ENCODE results near the gene MAP4K1. TPM values are rescaled to one million over a fixed set of nuclear protein-coding genes. Genes with fewer than 3 reads are reported as not detected.

Gene MAP4K1
- total RNA-seq, 1 experiment from 2014 or later, result 2.3 TPM

- Histone ChIP-seq H3K79me2 (ENCODE audit: low read length) (no peaks in the 10 kb centered on the region), H3K9me3 (ENCODE audit: low read length) (no peaks in the 10 kb centered on the region), H3K27me3 (ENCODE audit: low read length) (no peaks in the 10 kb centered on the region), H2AFZ (ENCODE audit: low read length) (peak overlapping the region; percentile 62; the same call in 1 of the 2 replicates), H4K20me1 (ENCODE audit: low read length) (no peaks in the 10 kb centered on the region), H3K4me1 (ENCODE audit: insufficient read depth, low read length) (peaks cover 4% of the 10 kb centered on the region; the same call in 1 of the 2 replicates), H3F3A (ENCODE audit: low read length, unreplicated experiment) (no peaks in the 10 kb centered on the region), H3K27ac (ENCODE audit: low read length) (no peak overlapping the region), H3K9me2 (replicated peaks; ENCODE audit: low read length) (no peaks in the 10 kb centered on the region), H3K4me3 (ENCODE audit: low read length) (no peak overlapping the region; the same call in 1 of the 2 replicates), H3K36me3 (ENCODE audit: low read depth, low read length) (no peaks in the 10 kb centered on the region), H3K4me2 (ENCODE audit: low read length) (peak overlapping the region; percentile 80), H3K9ac (ENCODE audit: low read length) (no peak overlapping the region)
- intact Hi-C loops (cut with micrococcal nuclease), result loop anchor here (2.0 to 10.0 kb wide), 2 partner anchors 90 to 390 kb away; partner anchors contain the start of genes MRPS12 and SARS2
- no TSS peak for BruUV-seq (replicated peaks)
- DNase-seq (no peak), ATAC-seq (no peak)
- ChIA-PET CTCF (no interaction called here), POLR2A (ENCODE audit: unreplicated experiment) (no interaction called here)
- TF ChIP-seq CTCF (conservative IDR thresholded peaks at IDR 0.05; ENCODE audit: low read depth, low read length) (peak; percentile 5; the same call in 1 of the 2 replicates), EZH2phosphoT487 (IDR thresholded peaks at IDR 0.05; ENCODE audit: borderline replicate concordance, low read length) (no peak)
Measured at GRCh38 chr19:38544569-38545315, 73.0 kb downstream of the MAP4K1 start.

- H3K79me2 ChIP-seq (ENCODE audit: low read length), result no peaks in the 10 kb centered on the region
- peak overlapping the region; percentile 62 for H2AFZ ChIP-seq (ENCODE audit: low read length)
- peaks cover 4% of the 10 kb centered on the region; the same call in 1 of the 2 replicates for H3K4me1 ChIP-seq (ENCODE audit: insufficient read depth, low read length)
- H3K9me2 ChIP-seq (replicated peaks; ENCODE audit: low read length), result no peaks in the 10 kb centered on the region
- H4K20me1 ChIP-seq (ENCODE audit: low read length), result no peaks in the 10 kb centered on the region
- no peaks in the 10 kb centered on the region for H3F3A ChIP-seq (ENCODE audit: low read length, unreplicated experiment)
- peak; percentile 80 for DNase-seq
- H3K9me3 ChIP-seq (ENCODE audit: low read length), result no peaks in the 10 kb centered on the region
- CTCF ChIA-PET, result interaction anchor here (0.6 kb wide), 1 partner anchor 386 kb away, joined by 3 read pairs; the partner anchor contains the start of gene SARS2
- POLR2A ChIA-PET (ENCODE audit: unreplicated experiment), result interaction anchor here (0.6 to 0.7 kb wide), 2 partner anchors 293 to 297 kb away, joined by 4 to 11 read pairs; no protein-coding TSS in a partner anchor
- peak overlapping the region; percentile 80 for H3K4me2 ChIP-seq (ENCODE audit: low read length)
- H3K9ac ChIP-seq (ENCODE audit: low read length), result no peak overlapping the region
- peak; percentile 92 for ATAC-seq
- peak overlapping the region; percentile 32; the same call in 1 of the 2 replicates for H3K27ac ChIP-seq (ENCODE audit: low read length)
- TF ChIP-seq EZH2phosphoT487 (IDR thresholded peaks at IDR 0.05; ENCODE audit: borderline replicate concordance, low read length) (no peak), CTCF (conservative IDR thresholded peaks at IDR 0.05; ENCODE audit: low read depth, low read length) (peak; percentile 74; the same call in 1 of the 2 replicates)
- H3K4me3 ChIP-seq (ENCODE audit: low read length), result peak overlapping the region; percentile 47; the same call in 1 of the 2 replicates
- no TSS peak for BruUV-seq (replicated peaks)
- no peaks in the 10 kb centered on the region for H3K27me3 ChIP-seq (ENCODE audit: low read length)
- intact Hi-C loops (cut with micrococcal nuclease), result loop anchor here (2.0 to 10.0 kb wide), 2 partner anchors 91 to 391 kb away; partner anchors contain the start of genes MRPS12 and SARS2
- H3K36me3 ChIP-seq (ENCODE audit: low read depth, low read length), result no peaks in the 10 kb centered on the region
Measured at GRCh38 chr19:38543807-38544568, 73.8 kb downstream of the MAP4K1 start.

All from PC-3 (cell line).